K562 (cell line): ENCODE data around the gene TMEM120B. TPM values are rescaled to one million over a fixed set of nuclear protein-coding genes. Genes with fewer than 3 reads are reported as not detected.

Experiments used
- ARID2 ChIP-seq: fragments of 450-650 bp; IDR thresholded peaks from 2 replicates; pipeline ENCODE4 v1.6.1; 2017; ENCODE audit warnings: antibody characterized with exemption, mild to moderate bottlenecking
- FOXK2 ChIP-seq, 2 experiments: fragments of 450-650 bp; IDR thresholded peaks in 1 of 2; conservative IDR thresholded peaks in 1 of 2; 2 replicates each; pipeline ENCODE4 v1.6.1; 2016; ENCODE audit warnings: low read depth in 2 of 2, mild to moderate bottlenecking in 1 of 2
- IRF2 ChIP-seq: sonication (generic); formaldehyde crosslinking; IDR thresholded peaks from 2 replicates; pipeline ENCODE4 v1.8.1; 2022; ENCODE audit warnings: mild to moderate bottlenecking, missing genetic modification reagents
- KLF6 ChIP-seq: fragments of 250-450 bp; sonication (Bioruptor Pico); IDR thresholded peaks from 2 replicates; pipeline ENCODE4 v1.4.0; 2020; ENCODE audit warnings: mild to moderate bottlenecking, moderate library complexity, borderline replicate concordance
- MCM2 ChIP-seq: fragments of 450-650 bp; IDR thresholded peaks from 2 replicates; pipeline ENCODE4 v1.6.1; 2017; ENCODE audit warnings: low read depth, mild to moderate bottlenecking
- SAFB2 ChIP-seq: fragments of 200-400 bp; formaldehyde crosslinking; IDR thresholded peaks from 2 replicates; pipeline ENCODE4 v1.6.1; 2018; ENCODE audit warnings: borderline replicate concordance, low read length, low read depth, moderate library complexity; ENCODE audit not compliant: severe bottlenecking
- ZKSCAN1 ChIP-seq: fragments of 150-350 bp; IDR thresholded peaks from 2 replicates; pipeline ENCODE4 v1.6.1; 2016; ENCODE audit warnings: low read depth, low read length
- ZNF23 ChIP-seq: fragments of 250-450 bp; sonication (Bioruptor Pico); IDR thresholded peaks from 2 replicates; pipeline ENCODE4 v1.4.0; 2020; ENCODE audit warnings: mild to moderate bottlenecking
- ZNF589 ChIP-seq: fragments of 200-800 bp; sonication (Bioruptor generic); IDR thresholded peaks from 2 replicates; pipeline ENCODE4 v1.6.1; 2016; ENCODE audit warnings: low read depth, missing genetic modification characterization, missing compliant biosample characterization
- polyA plus RNA-seq, 8 experiments: library from polyadenylated mRNA; depleted of rRNA in 4 of 8; stranded (reverse) in 5 of 8; unstranded in 3 of 8; fragments of >200 nt; fragmentation: Nextera tagmentation in 2 of 8; fragmentation: Illumina TruSeq in 1 of 8; extraction: Ambion mirVana in 2 of 8; extraction: Trizol in 1 of 8; gene quantifications; 2 replicates each; pipeline versions ENCODE4 v1.2.1 to v1.2.3, GENCODE V29; 2011 to 2014; ENCODE audit warnings: inconsistent platforms in 1 of 8, missing spikeins in 1 of 8
- total RNA-seq, 7 experiments: library from RNA; depleted of rRNA in 6 of 7; stranded (reverse); fragments of >200 nt in 6 of 7; fragmentation: Illumina TruSeq in 2 of 7; extraction: Trizol in 2 of 7; gene quantifications; 2 replicates each; pipeline versions ENCODE4 v1.2.1 to v1.2.3, GENCODE V29; 2011 to 2021; ENCODE audit warnings: low replicate concordance in 1 of 7
- TF ChIP-seq, protein P1 (sequence below), 2 experiments: fragments of 450-650 bp; IDR thresholded peaks; 2 replicates each; pipeline ENCODE4 v1.6.1; 2018; ENCODE audit warnings: mild to moderate bottlenecking in 2 of 2, low read depth in 1 of 2; ENCODE audit not compliant: partially characterized antibody in 2 of 2
- TF ChIP-seq, protein P2 (sequence below): fragments of 200-400 bp; formaldehyde crosslinking; IDR thresholded peaks from 2 replicates; pipeline ENCODE4 v1.6.1; 2017; ENCODE audit warnings: mild to moderate bottlenecking, low read depth, low read length, moderate library complexity
- TF ChIP-seq, protein P3 (sequence below), 2 experiments: fragments of 450-650 bp; IDR thresholded peaks; 2 replicates each; pipeline ENCODE4 v1.6.1; 2016; ENCODE audit warnings: mild to moderate bottlenecking in 2 of 2, borderline replicate concordance in 1 of 2, low read depth in 1 of 2, moderate library complexity in 1 of 2

Gene TMEM120B
- total and polyA plus RNA-seq, 9 of the 15 experiments (the other 6 are each of a cell fraction or from before 2014, with no cell fraction given) = 1.7 to 18.6 (median 7.4) TPM

DNA sequence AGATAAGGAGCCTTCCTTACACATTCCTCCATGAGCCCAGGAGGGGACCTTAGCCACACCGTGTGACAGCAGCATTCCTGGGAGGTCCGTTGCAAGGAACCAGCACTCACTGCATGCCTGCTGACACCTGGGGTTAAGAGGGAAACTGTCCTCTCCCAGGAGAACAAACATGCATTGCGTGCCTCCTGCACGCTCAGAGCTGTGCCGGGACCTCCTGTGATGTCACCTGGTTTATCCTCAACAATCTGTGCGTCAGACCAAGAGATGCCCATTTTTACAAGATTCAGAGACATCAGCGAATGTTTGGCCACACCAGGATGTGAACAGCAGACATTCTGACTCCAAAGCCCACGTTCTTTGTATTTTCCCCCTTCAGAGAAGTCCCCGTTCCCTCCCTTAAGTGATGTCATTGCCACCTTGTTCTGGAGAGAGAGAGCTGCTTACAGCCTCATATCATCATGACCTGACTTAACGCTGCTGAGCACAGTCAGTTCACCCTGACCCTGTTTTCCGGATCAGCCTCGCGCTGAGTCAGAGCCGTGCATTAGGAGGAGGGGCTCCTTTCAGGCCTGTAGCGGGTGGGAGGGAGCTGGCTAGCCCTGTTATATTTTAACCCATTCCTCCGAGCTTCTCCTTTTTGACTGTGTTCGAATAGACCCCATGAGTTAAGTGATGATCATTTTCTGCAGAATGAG, 36.2 kb downstream of the TMEM120B start (continued):
- TF ChIP-seq, protein P1, sequence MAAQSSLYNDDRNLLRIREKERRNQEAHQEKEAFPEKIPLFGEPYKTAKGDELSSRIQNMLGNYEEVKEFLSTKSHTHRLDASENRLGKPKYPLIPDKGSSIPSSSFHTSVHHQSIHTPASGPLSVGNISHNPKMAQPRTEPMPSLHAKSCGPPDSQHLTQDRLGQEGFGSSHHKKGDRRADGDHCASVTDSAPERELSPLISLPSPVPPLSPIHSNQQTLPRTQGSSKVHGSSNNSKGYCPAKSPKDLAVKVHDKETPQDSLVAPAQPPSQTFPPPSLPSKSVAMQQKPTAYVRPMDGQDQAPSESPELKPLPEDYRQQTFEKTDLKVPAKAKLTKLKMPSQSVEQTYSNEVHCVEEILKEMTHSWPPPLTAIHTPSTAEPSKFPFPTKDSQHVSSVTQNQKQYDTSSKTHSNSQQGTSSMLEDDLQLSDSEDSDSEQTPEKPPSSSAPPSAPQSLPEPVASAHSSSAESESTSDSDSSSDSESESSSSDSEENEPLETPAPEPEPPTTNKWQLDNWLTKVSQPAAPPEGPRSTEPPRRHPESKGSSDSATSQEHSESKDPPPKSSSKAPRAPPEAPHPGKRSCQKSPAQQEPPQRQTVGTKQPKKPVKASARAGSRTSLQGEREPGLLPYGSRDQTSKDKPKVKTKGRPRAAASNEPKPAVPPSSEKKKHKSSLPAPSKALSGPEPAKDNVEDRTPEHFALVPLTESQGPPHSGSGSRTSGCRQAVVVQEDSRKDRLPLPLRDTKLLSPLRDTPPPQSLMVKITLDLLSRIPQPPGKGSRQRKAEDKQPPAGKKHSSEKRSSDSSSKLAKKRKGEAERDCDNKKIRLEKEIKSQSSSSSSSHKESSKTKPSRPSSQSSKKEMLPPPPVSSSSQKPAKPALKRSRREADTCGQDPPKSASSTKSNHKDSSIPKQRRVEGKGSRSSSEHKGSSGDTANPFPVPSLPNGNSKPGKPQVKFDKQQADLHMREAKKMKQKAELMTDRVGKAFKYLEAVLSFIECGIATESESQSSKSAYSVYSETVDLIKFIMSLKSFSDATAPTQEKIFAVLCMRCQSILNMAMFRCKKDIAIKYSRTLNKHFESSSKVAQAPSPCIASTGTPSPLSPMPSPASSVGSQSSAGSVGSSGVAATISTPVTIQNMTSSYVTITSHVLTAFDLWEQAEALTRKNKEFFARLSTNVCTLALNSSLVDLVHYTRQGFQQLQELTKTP (IDR thresholded peaks at IDR 0.05; ENCODE audit: low read depth in 1 of 2, partially characterized antibody in 2 of 2) = peak in 1 of 2 experiments; percentile 66
- TF ChIP-seq ZNF23 (CRISPR knock-in tag) (no peak), ARID2 (no peak), IRF2 (CRISPR knock-in tag) (no peak), MCM2 (no peak), KLF6 (CRISPR knock-in tag) (0 out of 2 replicates have a peak, but pooled peaks have one; percentile 38), FOXK2 (conservative IDR thresholded peaks at IDR 0.05 in 1 of 2, IDR thresholded peaks at IDR 0.05 in 1 of 2; ENCODE audit: low read depth in 2 of 2) (peak; percentile 17 to 65; a peak in 2 of 4 replicates), SAFB2 (no peak), ZKSCAN1 (peak; percentile 70; the same call in 1 of the 2 replicates), ZNF589 (CRISPR knock-in tag) (peak; percentile 91; the same call in 1 of the 2 replicates)
- TF ChIP-seq, protein P2, sequence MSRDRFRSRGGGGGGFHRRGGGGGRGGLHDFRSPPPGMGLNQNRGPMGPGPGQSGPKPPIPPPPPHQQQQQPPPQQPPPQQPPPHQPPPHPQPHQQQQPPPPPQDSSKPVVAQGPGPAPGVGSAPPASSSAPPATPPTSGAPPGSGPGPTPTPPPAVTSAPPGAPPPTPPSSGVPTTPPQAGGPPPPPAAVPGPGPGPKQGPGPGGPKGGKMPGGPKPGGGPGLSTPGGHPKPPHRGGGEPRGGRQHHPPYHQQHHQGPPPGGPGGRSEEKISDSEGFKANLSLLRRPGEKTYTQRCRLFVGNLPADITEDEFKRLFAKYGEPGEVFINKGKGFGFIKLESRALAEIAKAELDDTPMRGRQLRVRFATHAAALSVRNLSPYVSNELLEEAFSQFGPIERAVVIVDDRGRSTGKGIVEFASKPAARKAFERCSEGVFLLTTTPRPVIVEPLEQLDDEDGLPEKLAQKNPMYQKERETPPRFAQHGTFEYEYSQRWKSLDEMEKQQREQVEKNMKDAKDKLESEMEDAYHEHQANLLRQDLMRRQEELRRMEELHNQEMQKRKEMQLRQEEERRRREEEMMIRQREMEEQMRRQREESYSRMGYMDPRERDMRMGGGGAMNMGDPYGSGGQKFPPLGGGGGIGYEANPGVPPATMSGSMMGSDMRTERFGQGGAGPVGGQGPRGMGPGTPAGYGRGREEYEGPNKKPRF = no peak
- TF ChIP-seq, protein P3, sequence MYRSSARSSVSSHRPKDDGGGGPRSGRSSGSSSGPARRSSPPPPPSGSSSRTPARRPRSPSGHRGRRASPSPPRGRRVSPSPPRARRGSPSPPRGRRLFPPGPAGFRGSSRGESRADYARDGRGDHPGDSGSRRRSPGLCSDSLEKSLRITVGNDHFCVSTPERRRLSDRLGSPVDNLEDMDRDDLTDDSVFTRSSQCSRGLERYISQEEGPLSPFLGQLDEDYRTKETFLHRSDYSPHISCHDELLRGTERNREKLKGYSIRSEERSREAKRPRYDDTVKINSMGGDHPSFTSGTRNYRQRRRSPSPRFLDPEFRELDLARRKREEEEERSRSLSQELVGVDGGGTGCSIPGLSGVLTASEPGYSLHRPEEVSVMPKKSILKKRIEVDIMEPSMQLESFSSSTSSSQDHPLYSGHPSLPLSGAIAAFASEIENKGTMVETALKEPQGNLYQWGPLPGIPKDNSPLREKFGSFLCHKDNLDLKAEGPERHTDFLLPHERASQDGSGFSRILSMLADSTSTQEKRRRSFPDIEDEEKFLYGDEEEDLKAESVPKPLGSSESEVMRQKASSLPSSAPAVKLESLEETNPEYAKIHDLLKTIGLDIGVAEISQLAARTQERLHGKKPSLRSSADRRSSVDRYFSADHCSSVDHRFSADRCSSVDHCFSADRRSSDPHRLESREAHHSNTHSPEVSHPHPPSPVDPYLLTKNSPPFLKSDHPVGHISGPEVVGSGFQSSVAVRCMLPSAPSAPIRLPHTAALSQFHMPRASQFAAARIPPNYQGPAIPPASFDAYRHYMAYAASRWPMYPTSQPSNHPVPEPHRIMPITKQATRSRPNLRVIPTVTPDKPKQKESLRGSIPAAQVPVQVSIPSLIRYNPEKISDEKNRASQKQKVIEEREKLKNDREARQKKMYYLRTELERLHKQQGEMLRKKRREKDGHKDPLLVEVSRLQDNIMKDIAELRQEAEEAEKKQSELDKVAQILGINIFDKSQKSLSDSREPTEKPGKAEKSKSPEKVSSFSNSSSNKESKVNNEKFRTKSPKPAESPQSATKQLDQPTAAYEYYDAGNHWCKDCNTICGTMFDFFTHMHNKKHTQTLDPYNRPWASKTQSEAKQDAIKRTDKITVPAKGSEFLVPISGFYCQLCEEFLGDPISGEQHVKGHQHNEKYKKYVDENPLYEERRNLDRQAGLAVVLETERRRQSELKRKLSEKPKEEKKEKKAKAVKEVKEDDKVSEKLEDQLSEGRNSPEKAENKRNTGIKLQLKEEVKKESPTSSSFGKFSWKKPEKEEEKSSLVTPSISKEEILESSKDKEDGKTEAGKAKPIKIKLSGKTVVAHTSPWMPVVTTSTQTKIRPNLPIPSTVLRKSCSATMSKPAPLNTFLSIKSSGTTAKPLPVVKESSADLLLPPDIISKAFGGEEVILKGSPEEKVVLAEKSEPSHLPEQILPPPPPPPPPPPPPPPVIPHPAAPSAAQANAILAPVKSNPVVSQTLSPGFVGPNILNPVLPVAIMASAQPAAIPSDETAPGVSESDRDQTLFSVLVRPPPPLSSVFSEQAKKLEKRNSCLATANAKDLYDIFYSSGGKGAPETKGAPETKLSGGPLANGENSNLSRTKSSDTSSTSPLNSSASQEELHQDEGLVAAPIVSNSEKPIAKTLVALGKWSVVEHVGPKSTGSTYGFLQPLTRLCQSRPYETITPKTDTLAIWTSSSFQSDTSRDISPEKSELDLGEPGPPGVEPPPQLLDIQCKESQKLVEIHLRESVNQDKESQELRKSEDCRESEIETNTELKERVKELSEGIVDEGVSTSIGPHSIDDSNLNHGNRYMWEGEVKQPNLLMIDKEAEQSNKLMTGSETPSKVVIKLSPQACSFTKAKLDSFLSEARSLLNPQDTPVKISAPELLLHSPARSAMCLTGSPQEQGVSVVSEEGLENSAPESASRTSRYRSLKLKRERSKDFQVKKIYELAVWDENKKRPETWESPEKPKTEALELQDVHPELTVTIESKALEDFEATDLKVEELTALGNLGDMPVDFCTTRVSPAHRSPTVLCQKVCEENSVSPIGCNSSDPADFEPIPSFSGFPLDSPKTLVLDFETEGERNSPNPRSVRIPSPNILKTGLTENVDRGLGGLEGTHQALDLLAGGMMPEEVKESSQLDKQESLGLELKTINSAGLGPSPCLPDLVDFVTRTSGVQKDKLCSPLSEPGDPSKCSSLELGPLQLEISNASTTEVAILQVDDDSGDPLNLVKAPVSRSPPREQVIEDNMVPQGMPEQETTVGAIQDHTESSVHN (IDR thresholded peaks at IDR 0.05; ENCODE audit: borderline replicate concordance in 1 of 2, low read depth in 1 of 2) = peak in 1 of 2 experiments; percentile 83; a peak in 2 of 4 replicates
